ENCODE data around the gene MN1.
A peak's percentile ranks its signal among the peaks of the same experiment; 100 is the strongest.

MN1 gene

DNA sequence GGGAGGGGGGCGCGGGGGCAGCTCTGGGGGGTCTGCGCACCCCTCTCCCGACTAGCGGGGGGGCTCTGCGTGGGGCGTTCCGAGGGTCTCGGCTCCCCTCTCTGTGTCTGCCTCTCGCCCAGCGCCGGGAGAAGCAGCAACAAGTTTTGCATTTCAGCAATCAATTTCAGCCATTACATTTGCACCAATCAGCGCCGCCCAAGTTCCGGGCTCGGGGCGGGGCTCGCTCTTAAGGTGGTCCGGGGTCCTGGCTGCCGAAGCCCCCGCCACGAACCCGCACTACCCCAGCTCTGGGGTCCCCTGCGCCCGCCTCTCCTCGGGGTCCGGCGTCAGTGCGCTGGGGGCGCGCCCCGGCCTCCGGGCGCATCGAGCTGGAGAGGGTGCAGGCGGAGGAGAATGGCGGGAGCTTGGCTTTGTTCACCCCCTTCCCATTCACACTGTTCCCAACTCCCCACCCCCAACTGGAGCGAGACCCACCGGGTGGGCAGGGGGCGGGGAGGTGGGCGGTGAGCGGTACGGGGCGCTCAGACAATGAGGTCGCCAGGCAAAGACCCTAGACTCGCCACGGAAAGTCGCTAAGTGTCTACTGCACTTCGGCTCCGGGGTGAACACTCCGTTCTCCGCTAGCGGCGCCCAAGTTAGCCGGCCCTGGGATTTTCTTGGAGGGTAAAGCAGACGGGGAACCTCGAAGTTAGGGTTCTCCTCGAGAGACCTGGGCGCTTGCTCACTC, at the start of gene MN1:
Gene MN1, minus strand, starts transcription at position 141 of the 730 bp plus-strand sequence. CDS start 1,213 bp downstream, outside the sequence.
- peak; percentile 17 to 18 for DNase-seq (ENCODE audit: low read depth in 2 of 2, low spot score in 1 of 2)

DNA sequence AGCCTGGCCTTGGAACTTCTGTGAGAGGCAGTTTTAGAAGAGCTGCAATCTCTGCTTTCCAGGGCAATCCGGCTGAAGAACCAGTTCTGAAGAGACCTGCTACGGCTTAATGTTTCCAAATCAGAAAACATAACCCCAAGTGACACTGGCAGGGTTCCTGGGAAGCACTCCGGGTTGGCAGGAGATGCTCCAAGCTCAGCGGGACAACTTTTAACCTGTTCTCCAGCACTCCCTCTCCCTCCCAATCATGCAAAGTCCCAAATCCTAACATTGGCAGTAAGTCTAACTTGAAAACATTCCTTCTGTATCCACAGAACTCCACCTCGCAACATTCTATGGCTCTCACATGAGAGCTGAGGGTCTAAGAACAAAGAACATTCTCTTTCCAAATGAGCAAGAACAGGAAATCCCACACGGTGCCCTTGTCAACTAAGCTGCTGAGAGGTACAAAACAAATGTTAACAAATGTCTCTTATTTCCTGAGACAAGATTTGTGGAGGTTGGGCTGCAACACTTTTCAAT, 48.5 kb upstream of the MN1 start:
- DNase-seq (ENCODE audit: low read depth in 2 of 2, low spot score in 1 of 2): no peak

DNA sequence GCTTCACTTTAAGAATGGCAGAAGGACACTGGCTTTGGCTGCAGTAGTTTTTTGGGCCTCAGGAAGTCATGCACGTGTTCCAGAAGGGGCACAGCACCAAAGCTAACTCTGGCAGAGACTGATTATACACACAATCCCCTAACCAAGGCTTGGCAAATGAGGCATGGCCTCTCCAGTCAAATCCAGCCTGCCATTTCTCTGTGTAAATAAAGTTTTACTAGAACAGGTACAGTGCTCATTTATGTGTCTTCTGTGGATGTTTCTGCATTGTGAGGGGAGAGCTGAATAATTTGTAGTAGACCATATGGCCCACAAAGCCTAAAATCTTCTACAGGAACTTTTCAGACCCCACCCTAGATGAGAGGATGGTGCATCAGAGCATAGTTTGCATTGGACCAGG, 46.4 kb upstream of the MN1 start:
- no peak for DNase-seq (ENCODE audit: low read depth in 2 of 2, low spot score in 1 of 2)

DNA sequence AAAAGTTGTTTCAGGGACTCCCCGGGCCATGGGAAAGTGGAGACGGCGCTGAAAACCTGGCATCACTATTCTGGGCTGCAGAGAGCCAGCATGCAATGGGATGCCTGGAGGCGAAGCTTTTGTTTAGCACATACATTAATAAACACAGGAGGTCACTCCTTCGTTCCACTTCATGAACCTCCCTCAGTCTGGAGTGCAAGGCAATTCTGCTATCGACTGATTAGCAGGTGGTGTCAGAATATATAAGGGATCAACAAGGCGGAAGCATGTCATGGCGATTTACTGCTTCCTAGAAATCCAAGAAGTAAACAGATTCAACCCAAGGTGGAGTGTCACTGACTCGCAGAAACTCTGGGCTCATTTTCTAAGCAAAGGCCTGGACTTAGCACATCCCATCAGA, 45.4 kb upstream of the MN1 start:
- DNase-seq (ENCODE audit: low read depth in 2 of 2, low spot score in 1 of 2): no peak

DNA sequence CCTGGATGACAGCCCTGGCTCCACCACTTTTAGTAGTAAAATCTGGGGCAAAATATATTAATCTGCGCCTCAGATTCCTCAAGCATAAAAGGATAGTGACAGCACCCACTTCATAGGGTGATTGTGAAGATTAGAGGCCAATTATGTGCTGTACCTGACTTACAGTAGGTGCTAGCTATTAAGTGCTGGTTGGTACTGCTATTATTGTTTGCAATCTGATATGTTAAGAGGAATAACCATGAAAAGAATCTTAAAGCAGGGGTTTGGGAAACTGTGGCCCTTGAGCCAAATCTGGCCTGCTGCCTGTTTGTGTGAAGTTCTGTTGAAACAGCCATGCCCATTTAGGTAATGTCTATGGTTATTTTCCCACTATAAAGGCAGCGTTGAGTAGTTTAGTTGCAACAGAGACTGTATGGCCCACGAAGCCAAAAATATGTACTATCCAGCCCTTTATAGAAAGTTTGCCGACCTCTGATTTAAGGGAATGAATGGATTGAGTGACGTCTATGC, 44.7 kb upstream of the MN1 start:
- DNase-seq (ENCODE audit: low read depth in 2 of 2, low spot score in 1 of 2): no peak

DNA sequence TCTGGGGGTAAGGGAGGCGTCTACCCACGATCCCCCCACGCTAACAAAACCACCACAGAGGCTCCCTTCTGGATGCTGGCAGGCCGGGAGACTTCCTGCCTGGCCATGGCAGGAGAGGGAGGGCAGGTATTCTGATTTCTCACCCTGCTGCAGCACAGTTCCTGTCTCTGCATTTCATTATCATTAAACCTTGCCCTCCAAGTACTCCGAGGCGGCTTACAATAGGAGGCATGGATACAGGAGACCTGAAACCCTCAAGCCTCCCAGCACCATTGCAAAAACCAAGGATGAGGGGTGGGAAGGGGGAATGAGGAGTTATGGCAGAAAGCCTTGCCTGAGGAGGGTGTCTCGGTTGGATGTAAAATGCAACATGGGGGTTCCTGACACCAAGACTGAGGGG, 44.1 kb upstream of the MN1 start:
- DNase-seq (ENCODE audit: low read depth in 2 of 2, low spot score in 1 of 2): no peak

DNA sequence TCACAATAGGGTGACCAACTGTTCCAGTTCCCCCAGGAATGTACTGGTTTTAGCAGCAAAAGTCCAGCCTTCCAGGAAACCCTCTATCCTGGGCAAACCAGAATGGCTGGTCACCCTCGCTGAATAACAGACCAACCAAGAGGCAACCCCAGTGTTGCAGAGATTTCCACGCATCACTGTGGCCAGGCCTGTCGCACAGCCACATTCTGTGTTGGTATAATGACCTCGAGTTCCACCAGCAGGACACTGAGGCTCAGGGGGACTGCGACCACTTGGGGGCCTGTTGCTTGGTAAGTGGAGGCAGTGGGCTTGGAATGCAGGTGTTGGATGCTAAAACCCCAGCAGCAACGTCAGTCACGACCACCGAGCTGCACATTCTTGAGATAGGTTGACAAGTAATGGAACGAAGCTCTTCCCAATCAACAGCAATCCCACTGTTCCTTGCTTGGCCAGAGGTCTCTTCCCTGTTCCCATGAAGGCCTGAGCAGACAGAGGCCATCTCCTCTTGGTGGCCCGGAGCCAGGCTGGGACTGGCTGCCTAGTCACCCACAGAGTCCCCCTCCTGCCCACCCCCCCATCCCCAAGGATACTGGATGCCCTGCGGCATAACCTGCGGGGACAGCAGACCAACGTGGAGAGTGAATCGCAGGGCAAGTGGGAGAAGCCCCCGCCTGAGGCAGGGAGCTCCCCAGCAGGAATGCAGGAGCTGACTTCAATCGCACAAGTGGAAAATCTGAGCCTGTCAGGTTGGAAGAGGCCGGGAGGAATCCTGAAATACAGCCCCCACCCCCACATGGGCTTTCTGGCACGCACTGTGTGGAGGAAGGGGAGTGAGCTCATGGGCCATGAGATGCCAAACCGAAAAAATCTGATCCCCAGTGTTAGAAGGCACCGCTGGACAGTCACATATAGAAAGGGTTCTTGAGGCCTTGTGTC, 43.4 kb upstream of the MN1 start:
- DNase-seq (ENCODE audit: low read depth in 2 of 2, low spot score in 1 of 2): no peak

DNA sequence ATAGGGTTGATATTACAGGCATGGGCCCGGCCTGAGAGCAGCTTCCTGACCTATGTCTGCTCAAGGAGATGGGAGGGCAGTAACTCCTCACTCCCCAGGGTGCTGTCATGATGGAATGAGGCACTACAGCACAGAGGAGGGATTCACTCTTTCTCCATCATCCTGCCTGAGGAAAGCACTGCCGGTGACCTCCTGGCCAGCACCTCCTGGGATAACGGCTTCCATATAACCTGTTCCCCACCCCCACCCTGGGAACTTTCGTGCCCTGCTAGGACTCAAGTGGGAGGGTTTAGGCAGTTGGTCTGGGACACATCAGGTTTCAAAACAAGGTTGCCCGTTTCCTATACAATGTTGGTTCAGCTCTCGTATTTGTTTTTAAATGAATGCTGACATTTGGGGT, 42.7 kb upstream of the MN1 start:
- no peak for DNase-seq (ENCODE audit: low read depth in 2 of 2, low spot score in 1 of 2)

DNA sequence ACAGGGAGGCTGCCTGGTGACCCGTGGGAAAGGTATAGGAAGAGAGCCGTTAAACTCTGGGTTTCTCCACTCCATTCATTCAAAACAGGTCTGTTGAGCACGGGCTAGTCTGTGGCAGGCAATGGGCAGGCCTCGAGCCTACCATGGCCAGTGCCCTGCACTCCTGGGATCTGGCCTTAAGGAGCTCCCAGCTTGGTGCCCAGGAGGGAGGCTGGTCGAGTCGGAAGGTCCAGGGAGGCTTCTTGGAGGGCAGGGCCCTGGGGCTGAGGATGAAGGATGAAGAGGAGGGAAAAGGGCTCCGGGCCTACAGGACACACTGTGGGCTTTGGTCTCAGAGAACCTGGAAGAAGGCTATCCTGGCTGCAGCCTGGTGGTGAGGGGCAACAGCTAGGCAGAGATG, 41.9 kb upstream of the MN1 start:
- no peak for DNase-seq (ENCODE audit: low read depth in 2 of 2, low spot score in 1 of 2)

DNA sequence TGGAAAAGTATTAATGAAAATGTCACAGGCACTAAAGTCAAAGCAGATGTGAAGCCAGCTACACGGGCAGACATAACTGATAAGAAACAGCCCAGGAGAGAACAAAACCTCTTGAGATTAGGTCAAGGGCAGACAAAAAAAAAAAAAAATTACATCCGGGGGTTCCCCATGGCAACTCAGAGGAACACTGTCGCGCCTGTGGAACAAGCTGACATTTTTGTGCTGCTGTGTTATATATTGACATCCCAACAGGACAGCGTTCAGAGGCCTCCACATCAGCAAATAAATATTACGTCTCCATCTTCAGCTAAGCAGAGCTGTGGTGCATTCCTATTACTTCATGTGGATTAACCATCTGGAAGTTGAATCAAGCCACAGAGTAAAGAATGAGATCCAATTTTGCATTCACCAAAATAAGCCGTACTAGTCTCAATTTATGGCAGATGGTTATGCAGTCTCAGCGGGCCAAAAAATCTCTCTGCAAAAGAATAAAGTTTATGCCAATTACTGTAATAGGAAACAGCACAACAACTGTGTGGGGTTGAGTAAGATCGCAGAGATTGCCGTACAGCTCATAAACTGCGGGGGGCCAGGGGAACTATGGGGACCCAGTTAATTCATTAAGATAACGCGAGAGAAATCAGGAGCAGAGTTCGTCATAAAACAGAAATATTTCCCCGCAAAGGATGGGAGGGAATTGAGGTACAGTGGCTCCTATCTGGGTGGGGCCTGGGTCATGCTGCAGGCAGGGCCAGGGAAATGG, 41.3 kb upstream of the MN1 start:
- no peak for DNase-seq (ENCODE audit: low read depth in 2 of 2, low spot score in 1 of 2)

DNA sequence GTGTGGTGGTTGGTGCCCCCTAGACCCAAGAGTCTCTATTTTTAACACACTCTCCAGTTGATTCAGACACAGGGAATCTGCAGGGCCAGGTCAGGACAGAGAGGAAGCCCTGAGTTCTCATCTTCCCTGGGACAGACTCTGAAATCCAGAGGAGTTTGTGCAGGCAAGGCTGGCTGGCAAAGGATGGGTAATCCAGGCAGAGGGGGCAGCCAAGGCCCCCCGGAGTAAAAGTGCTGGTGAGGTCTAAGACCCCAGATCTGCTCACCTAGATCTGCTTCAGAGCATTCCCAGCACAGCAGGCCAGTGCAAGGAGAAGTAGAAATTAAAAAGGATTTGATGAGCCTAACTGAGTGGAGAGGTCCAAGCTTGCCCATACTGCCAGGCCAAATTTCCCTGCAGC, 40.6 kb upstream of the MN1 start:
- DNase-seq (ENCODE audit: low read depth in 2 of 2, low spot score in 1 of 2): no peak

DNA sequence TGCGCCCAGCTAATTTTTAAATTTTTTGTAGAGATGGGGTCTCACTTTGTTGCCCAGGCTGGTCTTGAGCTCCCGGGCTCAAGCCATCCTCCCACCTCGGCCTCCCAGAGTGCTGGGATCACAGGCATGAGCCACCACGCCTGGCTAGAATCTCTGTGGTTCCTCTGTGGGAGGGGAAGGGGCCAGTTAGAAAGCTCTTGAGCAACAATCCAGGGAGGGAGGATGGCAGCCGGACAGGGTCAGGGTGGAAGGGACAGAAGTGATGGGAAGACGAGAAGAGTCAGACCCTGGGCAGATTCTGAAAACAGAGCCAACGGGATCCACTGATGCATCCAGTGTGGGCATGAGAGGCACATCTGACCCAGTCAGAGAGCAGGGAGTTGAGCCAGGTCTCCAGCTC, 38.9 kb upstream of the MN1 start:
- no peak for DNase-seq (ENCODE audit: low read depth in 2 of 2, low spot score in 1 of 2)

DNA sequence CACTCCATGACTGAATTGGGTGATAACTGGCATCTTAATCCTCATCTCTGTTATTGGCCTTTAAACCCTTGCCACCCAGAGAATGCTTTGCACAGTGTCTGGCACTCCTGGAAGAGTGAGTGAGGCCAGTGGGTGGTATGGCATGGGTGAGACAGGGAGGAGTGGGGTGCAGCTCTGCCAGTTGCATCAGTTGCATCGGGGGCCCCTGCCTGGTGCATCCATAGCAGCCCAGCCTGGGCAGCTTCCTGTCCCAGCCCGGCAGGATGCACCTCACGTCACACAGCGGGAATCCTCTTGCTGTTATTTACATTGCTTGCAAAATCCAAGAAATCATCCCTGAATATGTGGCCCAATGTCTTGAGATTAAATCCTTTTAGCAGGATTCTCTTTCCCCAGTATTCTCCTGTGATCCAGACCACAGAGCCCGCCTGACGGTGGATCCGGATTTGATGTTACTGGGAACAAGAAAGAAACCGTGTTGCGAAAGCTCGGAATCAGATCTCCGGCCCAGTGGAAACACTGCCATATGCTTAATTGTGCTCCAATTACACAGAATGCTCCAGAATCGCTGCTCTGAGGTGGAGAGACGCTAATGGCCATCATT, 37.6 kb upstream of the MN1 start:
- DNase-seq (ENCODE audit: low read depth in 2 of 2, low spot score in 1 of 2): no peak

DNA sequence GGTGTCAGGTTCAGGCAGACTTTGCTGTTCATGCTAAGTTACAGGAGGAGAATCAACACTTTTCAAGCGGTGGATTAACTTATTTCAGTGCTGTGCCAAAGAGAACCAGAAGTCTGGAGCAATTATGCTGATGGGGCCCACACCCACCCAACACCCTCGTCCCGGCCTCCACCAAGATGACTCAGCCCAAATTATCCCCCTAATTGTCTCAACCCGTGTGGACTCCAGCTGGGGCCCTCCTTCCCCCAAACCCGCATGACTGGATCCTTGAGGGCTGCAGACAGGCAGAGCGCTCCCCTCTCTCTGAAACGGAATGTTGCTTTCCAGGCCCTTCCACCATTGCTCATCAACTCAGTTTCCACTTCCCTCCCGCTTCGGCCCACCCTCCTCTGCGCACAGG, 34.6 kb upstream of the MN1 start:
- DNase-seq (ENCODE audit: low read depth in 2 of 2, low spot score in 1 of 2): no peak

DNA sequence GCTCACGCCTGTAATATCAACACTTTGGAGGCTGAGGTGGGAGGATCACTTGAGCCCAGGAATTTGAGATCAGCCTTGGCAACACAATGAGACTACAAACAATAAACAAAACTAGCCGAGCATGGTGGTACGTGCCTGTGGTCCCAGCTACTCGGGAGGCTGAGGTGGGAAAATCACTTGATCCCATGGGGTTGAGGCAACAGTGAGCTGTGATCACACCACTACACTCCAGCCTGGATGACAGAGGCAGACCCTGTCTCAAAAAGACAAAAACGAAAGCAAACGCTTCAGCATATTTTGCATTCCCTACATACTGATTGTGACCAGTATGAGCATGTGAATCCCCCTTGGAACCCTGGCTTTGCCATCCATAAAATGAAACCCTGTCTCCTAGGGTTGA, 33.9 kb upstream of the MN1 start:
- DNase-seq (ENCODE audit: low read depth in 2 of 2, low spot score in 1 of 2): no peak

DNA sequence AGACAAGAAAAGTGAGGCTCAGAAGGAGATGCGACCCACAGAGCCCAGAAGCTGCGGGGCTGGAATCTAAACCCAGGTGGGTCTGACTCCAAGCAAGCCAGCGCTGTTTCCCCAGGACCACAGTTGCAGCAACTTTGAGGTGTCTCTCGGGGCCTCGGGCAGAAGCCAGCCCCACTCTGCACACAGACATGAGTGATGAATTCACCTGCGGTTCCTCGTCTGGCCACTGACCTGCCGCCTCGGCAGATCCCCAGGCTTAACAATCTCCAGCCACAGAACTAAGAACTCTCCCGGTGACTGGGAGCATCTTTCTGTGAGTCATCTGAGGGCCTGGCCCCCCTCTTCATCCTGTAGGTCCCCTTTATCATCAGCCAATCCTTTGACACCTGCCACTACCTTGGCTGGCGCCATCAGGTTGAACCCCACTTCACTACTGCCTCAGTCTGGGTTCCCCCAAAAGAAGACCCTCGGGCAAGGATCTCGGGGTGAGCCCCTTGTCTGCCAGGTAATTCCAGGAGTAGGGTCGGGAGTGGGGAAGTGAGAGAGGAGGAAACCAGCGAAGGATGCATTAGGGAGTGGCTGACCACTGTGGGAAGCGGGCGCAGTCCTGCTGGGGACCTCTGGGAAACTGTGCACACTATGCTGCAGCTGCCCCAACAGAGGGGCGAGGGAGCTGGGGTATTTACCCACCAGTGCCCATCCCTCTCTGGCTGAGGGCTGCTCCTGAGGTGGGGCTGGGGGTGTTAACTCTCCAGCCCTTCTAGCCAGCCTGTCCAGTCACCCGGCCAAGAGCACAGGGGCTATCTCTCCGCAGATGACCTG, 33.0 kb upstream of the MN1 start:
- no peak for DNase-seq (ENCODE audit: low read depth in 2 of 2, low spot score in 1 of 2)

DNA sequence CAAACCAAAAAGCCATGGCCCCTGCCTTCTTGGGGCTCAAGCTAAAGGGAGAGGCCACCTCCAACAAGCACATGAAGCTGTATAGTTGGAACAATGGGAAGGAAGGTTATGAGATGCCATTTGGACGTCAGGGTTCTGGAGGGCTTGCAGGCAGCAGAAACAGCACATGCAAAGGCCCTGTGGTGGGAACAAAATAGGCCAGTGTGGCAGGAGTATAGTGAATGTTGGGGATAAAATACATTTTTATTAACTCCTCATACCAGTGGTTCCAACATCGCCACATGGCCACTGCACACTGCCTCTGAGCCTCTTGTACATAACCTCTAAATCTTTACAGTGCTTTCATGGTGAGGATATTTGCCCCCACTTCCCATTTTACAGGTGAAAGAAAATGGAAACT, 32.2 kb upstream of the MN1 start:
- DNase-seq (ENCODE audit: low read depth in 2 of 2, low spot score in 1 of 2): no peak

DNA sequence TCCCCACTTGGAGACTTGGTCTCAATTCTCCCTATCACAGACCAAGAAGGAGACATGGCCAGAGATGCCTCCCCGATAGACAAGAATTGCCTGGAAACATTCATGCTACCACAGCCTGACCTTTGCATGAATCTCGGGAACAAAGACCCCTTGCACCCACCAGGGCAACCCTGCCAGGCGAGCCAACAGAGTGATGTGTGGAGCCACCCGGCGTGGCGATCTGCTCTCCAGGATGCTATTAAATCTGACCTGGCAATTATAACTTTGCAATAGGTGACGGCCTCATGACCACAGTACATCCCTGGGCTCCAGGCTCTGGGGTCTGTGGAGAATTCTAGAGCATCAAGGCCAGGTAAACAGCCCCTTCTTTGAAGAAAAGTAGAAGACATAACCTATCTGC, 31.1 kb upstream of the MN1 start:
- DNase-seq (ENCODE audit: low read depth in 2 of 2, low spot score in 1 of 2): no peak

DNA sequence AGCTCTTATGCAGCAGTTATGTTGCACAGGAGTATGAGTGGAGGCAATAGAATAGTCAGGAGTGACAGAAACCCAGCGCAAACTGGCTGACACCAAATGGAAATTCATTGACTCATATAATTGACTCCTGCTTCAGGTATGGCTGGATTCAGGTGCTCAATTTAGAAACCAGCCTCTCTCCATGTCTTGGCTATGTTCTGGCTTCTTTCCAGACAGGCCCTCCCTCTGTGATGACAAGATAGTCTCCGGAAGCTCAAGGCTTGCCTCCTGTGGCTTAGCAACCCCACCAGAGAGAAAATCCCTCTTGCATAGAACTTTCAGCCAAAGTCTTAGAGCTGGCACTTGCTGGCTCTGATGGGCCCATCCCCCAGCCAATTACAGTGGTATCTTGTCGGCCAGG, 28.1 kb upstream of the MN1 start:
- DNase-seq (ENCODE audit: low read depth in 2 of 2, low spot score in 1 of 2): no peak
